Liver (tissue), 9 donors: ENCODE data around the gene LRRC63. TPM values are rescaled to one million over a fixed set of nuclear protein-coding genes. Genes with fewer than 3 reads are reported as not detected.

Source experiments
- DNase-seq: peaks from one replicate; pipeline ENCODE4 v3.0.0-alpha.2; 2017; ENCODE audit warnings: low spot score
- H3K27ac ChIP-seq, 2 donors: one replicate each; pipeline ENCODE4 v1.7.0; 2013; ENCODE audit warnings: inconsistent platforms in 2 of 2, low read length in 2 of 2, control low read depth in 1 of 2, low read depth in 1 of 2, mild to moderate bottlenecking in 1 of 2
- H3K27me3 ChIP-seq, 4 donors: one replicate each; pipeline versions ENCODE4 v1.6.1 to v1.7.0; 2013; ENCODE audit warnings: low read length in 3 of 4, inconsistent platforms in 1 of 4, mild to moderate bottlenecking in 1 of 4, moderate library complexity in 1 of 4; ENCODE audit not compliant: control insufficient read depth in 4 of 4, insufficient read depth in 4 of 4
- H3K36me3 ChIP-seq, 4 donors: one replicate each; pipeline versions ENCODE4 v1.6.1 to v1.7.0; 2013; ENCODE audit warnings: low read length in 3 of 4, mild to moderate bottlenecking in 3 of 4, low read depth in 1 of 4, moderate library complexity in 1 of 4; ENCODE audit not compliant: control insufficient read depth in 4 of 4, insufficient read depth in 3 of 4
- H3K4me1 ChIP-seq, 4 donors: one replicate each; pipeline versions ENCODE4 v1.6.1 to v1.7.0; 2013; ENCODE audit warnings: low read length in 3 of 4, mild to moderate bottlenecking in 3 of 4, moderate library complexity in 1 of 4; ENCODE audit not compliant: control insufficient read depth in 4 of 4, insufficient read depth in 4 of 4
- H3K4me3 ChIP-seq, 3 donors: one replicate each; pipeline versions ENCODE4 v1.6.1 to v1.7.0; 2013; ENCODE audit warnings: low read length in 3 of 3, control low read depth in 1 of 3, low read depth in 1 of 3, mild to moderate bottlenecking in 1 of 3
- H3K9ac ChIP-seq, 2 donors: one replicate each; pipeline ENCODE4 v1.7.0; 2013; ENCODE audit warnings: low read length in 2 of 2, mild to moderate bottlenecking in 2 of 2, moderate library complexity in 2 of 2, control low read depth in 1 of 2, low read depth in 1 of 2
- H3K9me3 ChIP-seq, 4 donors: one replicate each; pipeline versions ENCODE4 v1.6.1 to v1.7.0; 2013; ENCODE audit warnings: low read length in 3 of 4; ENCODE audit not compliant: control insufficient read depth in 4 of 4
- EGR1 ChIP-seq, 2 donors: IDR thresholded peaks; 2 replicates each; pipeline ENCODE4 v1.6.1; 2016 to 2018; ENCODE audit warnings: antibody characterized with exemption in 2 of 2, low read depth in 2 of 2
- FOXA1 ChIP-seq: IDR thresholded peaks from 2 replicates; pipeline ENCODE4 v1.6.1; 2016; ENCODE audit warnings: antibody characterized with exemption
- FOXA2 ChIP-seq: IDR thresholded peaks from 2 replicates; pipeline ENCODE4 v1.6.1; 2016; ENCODE audit warnings: antibody characterized with exemption
- GABPA ChIP-seq, 2 donors: IDR thresholded peaks in 1 of 2; conservative IDR thresholded peaks in 1 of 2; 2 replicates each; pipeline ENCODE4 v1.6.1; 2016; ENCODE audit warnings: antibody characterized with exemption in 2 of 2, mild to moderate bottlenecking in 1 of 2, moderate library complexity in 1 of 2
- HNF4A ChIP-seq, 2 donors: conservative IDR thresholded peaks; 2 replicates each; pipeline ENCODE4 v1.6.1; 2016; ENCODE audit warnings: antibody characterized with exemption in 2 of 2, mild to moderate bottlenecking in 2 of 2
- HNF4G ChIP-seq: IDR thresholded peaks from 2 replicates; pipeline ENCODE4 v1.6.1; 2016; ENCODE audit warnings: antibody characterized with exemption
- MAX ChIP-seq: IDR thresholded peaks from 2 replicates; pipeline ENCODE4 v1.6.1; 2016; ENCODE audit warnings: antibody characterized with exemption
- NR2F2 ChIP-seq: IDR thresholded peaks from 2 replicates; pipeline ENCODE4 v1.6.1; 2016; ENCODE audit warnings: antibody characterized with exemption
- RAD21 ChIP-seq, 2 donors: IDR thresholded peaks; 2 replicates each; pipeline ENCODE4 v1.6.1; 2016; ENCODE audit warnings: antibody characterized with exemption in 2 of 2, mild to moderate bottlenecking in 2 of 2
- SP1 ChIP-seq: IDR thresholded peaks from 2 replicates; pipeline ENCODE4 v1.6.1; 2018; ENCODE audit warnings: antibody characterized with exemption, mild to moderate bottlenecking
- TAF1 ChIP-seq: conservative IDR thresholded peaks from 2 replicates; pipeline ENCODE4 v1.6.1; 2016; ENCODE audit warnings: antibody characterized with exemption, mild to moderate bottlenecking
- YY1 ChIP-seq: IDR thresholded peaks from 2 replicates; pipeline ENCODE4 v1.6.1; 2016; ENCODE audit warnings: antibody characterized with exemption, mild to moderate bottlenecking
- ZBTB33 ChIP-seq: IDR thresholded peaks from 2 replicates; pipeline ENCODE4 v1.6.1; 2016; ENCODE audit warnings: antibody characterized with exemption
- WGBS: extraction: QIAGEN DNeasy Blood & Tissue Kit; methylation state at CpG from one replicate; pipeline ENCODE4 v1.1.7; 2013; 5-methylcytosine and 5-hydroxymethylcytosine counted together
- polyA plus RNA-seq, 2 donors: library from polyadenylated mRNA; stranded (reverse) in 1 of 2; unstranded in 1 of 2; fragments of 200-250 nt in 1 of 2; fragments of >200 nt in 1 of 2; fragmentation: Nextera tagmentation in 1 of 2; extraction: Ambion mirVana in 1 of 2; gene quantifications; one replicate each; pipeline versions ENCODE4 v1.2.1 to v1.2.3, GENCODE V29; 2013 to 2015
- total RNA-seq, 2 donors: library from RNA; depleted of rRNA; stranded (reverse); fragments of >200 nt; gene quantifications; one replicate each; pipeline ENCODE4 v1.2.3, GENCODE V29; 2014
- donor health status: healthy.
- donor health status: healthy.
- donor health status: healthy.
- donor health status: healthy.
- donor health status: healthy.

LRRC63 gene
- total and polyA plus RNA-seq, 4 donors: 0.03 to 0.84 (median 0.09) TPM

GRCh38 chr13:46198696-46199193 is 13.0 kb upstream of the LRRC63 start:
- H3K27me3 ChIP-seq: no peaks in the 10 kb centered on the region
- no peak overlapping the region for H3K4me3 ChIP-seq
- no peak overlapping the region for H3K27ac ChIP-seq
- no peaks in the 10 kb centered on the region for H3K4me1 ChIP-seq
- 87% methylated on average over 3 of the region's 3 CpGs for WGBS
- H3K36me3 ChIP-seq: no peaks in the 10 kb centered on the region
- no peaks in the 10 kb centered on the region for H3K9me3 ChIP-seq
- TF ChIP-seq RAD21 (IDR thresholded peaks at IDR 0.05): no peak
- TF ChIP-seq FOXA2: no peak
- no peak for TF ChIP-seq GABPA (IDR thresholded peaks at IDR 0.05 in 1 of 2, conservative IDR thresholded peaks at IDR 0.05 in 1 of 2)
- TF ChIP-seq FOXA1: no peak
- no peak for TF ChIP-seq SP1
- TF ChIP-seq HNF4A (conservative IDR thresholded peaks at IDR 0.05): no peak
- TF ChIP-seq MAX: no peak
- no peak overlapping the region for H3K9ac ChIP-seq
- no peak for DNase-seq

- no peak overlapping the region for H3K9ac ChIP-seq
- H3K9me3 ChIP-seq: no peaks in the 10 kb centered on the region
- WGBS: 87% methylated on average over 3 of the region's 3 CpGs
- no peaks in the 10 kb centered on the region for H3K36me3 ChIP-seq
- no peak for TF ChIP-seq HNF4A (conservative IDR thresholded peaks at IDR 0.05)
- no peak for TF ChIP-seq NR2F2
- TF ChIP-seq FOXA2: no peak
- no peak for TF ChIP-seq HNF4G
- TF ChIP-seq ZBTB33: no peak
- TF ChIP-seq EGR1 (IDR thresholded peaks at IDR 0.05; ENCODE audit: low read depth in 2 of 2): no peak
- no peak overlapping the region for H3K27ac ChIP-seq
- H3K27me3 ChIP-seq: no peaks in the 10 kb centered on the region
- no peaks in the 10 kb centered on the region for H3K4me1 ChIP-seq
- no peak for DNase-seq
- H3K4me3 ChIP-seq: no peak overlapping the region
Observed at GRCh38 chr13:46202188-46202795, 9.4 kb upstream of the LRRC63 start.

- no peaks in the 10 kb centered on the region for H3K36me3 ChIP-seq
- H3K9ac ChIP-seq: no peak overlapping the region
- no peak overlapping the region for H3K27ac ChIP-seq
- no peaks in the 10 kb centered on the region for H3K9me3 ChIP-seq
- DNase-seq: no peak
- no peak for TF ChIP-seq HNF4A (conservative IDR thresholded peaks at IDR 0.05)
- no peak for TF ChIP-seq ZBTB33
- TF ChIP-seq NR2F2: no peak
- TF ChIP-seq EGR1 (IDR thresholded peaks at IDR 0.05; ENCODE audit: low read depth in 2 of 2): no peak
- TF ChIP-seq HNF4G: no peak
- no peak for TF ChIP-seq YY1
- no peak for TF ChIP-seq GABPA (IDR thresholded peaks at IDR 0.05 in 1 of 2, conservative IDR thresholded peaks at IDR 0.05 in 1 of 2)
- no peak for TF ChIP-seq MAX
- no peak for TF ChIP-seq TAF1
- no peak for TF ChIP-seq FOXA2
- WGBS: 90% methylated on average over 5 of the region's 5 CpGs
- no peaks in the 10 kb centered on the region for H3K4me1 ChIP-seq
- no peaks in the 10 kb centered on the region for H3K27me3 ChIP-seq
- no peak overlapping the region for H3K4me3 ChIP-seq
Observed at GRCh38 chr13:46202966-46203365, 8.8 kb upstream of the LRRC63 start.
